Progenitor cell of endocrine pancreas (in vitro differentiated cells): Measurements from ENCODE around the gene TMEM119. TPM values are rescaled to one million over a fixed set of nuclear protein-coding genes. Genes with fewer than 3 reads are reported as not detected.

ENCODE experiments used
- DNase-seq: peaks from one replicate; pipeline ENCODE4 v3.0.0; 2021; ENCODE audit warnings: low spot score; ENCODE audit not compliant: unreplicated experiment
- H3K27ac Mint-ChIP-seq: 2 replicates; pipeline ENCODE4 v1.8.0; 2021; ENCODE audit warnings: mild to moderate bottlenecking, moderate library complexity, mixed read lengths
- H3K27me3 Mint-ChIP-seq: 2 replicates; pipeline ENCODE4 v1.8.0; 2021; ENCODE audit warnings: mixed read lengths
- H3K36me3 Mint-ChIP-seq: 2 replicates; pipeline ENCODE4 v1.8.0; 2022; ENCODE audit warnings: mixed read lengths; ENCODE audit not compliant: insufficient read depth
- H3K4me1 Mint-ChIP-seq: 2 replicates; pipeline ENCODE4 v1.8.0; 2021; ENCODE audit warnings: low read depth, mixed read lengths
- H3K4me3 Mint-ChIP-seq: 2 replicates; pipeline ENCODE4 v1.8.0; 2021; ENCODE audit warnings: low read depth, mild to moderate bottlenecking, moderate library complexity, mixed read lengths
- H3K9me3 Mint-ChIP-seq: 2 replicates; pipeline ENCODE4 v1.8.0; 2021; ENCODE audit warnings: low read depth, mixed read lengths
- total RNA-seq: library from RNA; stranded (reverse); gene quantifications from 2 replicates; pipeline ENCODE4 v1.2.1, GENCODE V29; 2021
- TF ChIP-seq, protein P1 (sequence below): fragments of 200-600 bp; sonication (generic); IDR thresholded peaks from one replicate; pipeline ENCODE4 v1.5.0; 2021; ENCODE audit warnings: antibody characterized with exemption, mild to moderate bottlenecking; ENCODE audit not compliant: unreplicated experiment

Gene TMEM119
- total RNA-seq, 1 donor from 2014 or later = not detected

DNA sequence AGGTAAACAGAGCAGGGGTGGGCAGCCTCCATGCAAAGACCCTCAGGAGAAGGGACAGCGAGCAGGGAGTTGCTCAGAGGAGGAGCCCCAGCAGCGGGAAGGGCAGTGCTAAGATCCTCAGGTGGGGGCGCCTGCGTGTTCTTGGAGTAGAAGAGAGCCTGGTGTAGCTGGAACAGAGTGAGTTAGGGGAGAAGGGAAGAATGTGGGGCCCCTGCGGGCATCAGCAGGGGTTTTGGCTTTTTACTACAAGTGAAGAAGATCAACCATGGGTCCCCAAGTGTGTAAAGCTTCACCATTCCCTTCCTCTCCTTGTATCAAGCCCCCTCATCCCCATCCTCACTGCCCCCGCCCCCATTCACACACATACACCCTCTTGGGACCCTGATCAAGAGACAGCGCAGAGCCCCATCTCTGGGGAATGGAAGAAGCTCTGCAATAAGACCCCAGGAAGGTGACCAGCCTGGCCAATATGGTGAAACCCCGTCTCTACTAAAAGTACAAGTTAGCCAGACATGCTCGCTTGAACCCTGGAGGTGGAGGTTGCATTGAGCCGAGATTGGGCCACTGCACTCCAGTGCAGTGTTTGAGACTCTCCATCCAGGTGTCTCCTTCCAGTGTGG, 10.2 kb upstream of the TMEM119 start:
- Mint-ChIP-seq H3K27ac (no peak overlapping the region), H3K36me3 (no peaks in the 10 kb centered on the region)

DNA sequence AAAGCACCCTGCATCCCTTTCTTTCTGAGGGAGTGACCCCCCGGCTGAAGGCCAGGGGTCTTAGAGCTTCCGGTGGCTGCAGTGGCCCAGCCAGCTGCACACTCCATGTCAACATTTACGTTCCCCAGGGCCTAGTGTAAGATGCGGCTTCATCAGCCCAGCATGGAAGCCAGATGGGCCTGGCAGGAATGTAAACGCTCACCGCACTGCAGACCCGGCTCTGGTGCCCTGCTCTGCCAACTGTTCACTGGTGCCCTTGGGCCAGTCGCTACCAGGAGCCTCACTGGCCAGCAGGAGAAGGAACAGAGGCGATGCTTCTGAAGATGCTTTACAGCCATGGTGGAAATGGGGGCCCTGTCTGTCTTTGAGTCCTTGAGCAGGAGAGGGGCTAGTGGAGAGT, 8.6 kb upstream of the TMEM119 start:
- no peaks in the 10 kb centered on the region for H3K36me3 Mint-ChIP-seq
- no peaks in the 10 kb centered on the region for H3K4me1 Mint-ChIP-seq
- no peaks in the 10 kb centered on the region for H3K9me3 Mint-ChIP-seq
- H3K27me3 Mint-ChIP-seq = peaks cover 12% of the 10 kb centered on the region
- TF ChIP-seq, protein P1, sequence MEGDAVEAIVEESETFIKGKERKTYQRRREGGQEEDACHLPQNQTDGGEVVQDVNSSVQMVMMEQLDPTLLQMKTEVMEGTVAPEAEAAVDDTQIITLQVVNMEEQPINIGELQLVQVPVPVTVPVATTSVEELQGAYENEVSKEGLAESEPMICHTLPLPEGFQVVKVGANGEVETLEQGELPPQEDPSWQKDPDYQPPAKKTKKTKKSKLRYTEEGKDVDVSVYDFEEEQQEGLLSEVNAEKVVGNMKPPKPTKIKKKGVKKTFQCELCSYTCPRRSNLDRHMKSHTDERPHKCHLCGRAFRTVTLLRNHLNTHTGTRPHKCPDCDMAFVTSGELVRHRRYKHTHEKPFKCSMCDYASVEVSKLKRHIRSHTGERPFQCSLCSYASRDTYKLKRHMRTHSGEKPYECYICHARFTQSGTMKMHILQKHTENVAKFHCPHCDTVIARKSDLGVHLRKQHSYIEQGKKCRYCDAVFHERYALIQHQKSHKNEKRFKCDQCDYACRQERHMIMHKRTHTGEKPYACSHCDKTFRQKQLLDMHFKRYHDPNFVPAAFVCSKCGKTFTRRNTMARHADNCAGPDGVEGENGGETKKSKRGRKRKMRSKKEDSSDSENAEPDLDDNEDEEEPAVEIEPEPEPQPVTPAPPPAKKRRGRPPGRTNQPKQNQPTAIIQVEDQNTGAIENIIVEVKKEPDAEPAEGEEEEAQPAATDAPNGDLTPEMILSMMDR = no peak
- no peak for DNase-seq
- no peak overlapping the region for H3K4me3 Mint-ChIP-seq
- H3K27ac Mint-ChIP-seq = no peak overlapping the region

More for the DNA sequence above, 10.2 kb upstream of the TMEM119 start:
- Mint-ChIP-seq H3K9me3 (no peaks in the 10 kb centered on the region), H3K27me3 (peaks cover 19% of the 10 kb centered on the region), H3K4me3 (no peak overlapping the region), H3K4me1 (no peaks in the 10 kb centered on the region)
- no peak for DNase-seq
- TF ChIP-seq, protein P1 = no peak

DNA sequence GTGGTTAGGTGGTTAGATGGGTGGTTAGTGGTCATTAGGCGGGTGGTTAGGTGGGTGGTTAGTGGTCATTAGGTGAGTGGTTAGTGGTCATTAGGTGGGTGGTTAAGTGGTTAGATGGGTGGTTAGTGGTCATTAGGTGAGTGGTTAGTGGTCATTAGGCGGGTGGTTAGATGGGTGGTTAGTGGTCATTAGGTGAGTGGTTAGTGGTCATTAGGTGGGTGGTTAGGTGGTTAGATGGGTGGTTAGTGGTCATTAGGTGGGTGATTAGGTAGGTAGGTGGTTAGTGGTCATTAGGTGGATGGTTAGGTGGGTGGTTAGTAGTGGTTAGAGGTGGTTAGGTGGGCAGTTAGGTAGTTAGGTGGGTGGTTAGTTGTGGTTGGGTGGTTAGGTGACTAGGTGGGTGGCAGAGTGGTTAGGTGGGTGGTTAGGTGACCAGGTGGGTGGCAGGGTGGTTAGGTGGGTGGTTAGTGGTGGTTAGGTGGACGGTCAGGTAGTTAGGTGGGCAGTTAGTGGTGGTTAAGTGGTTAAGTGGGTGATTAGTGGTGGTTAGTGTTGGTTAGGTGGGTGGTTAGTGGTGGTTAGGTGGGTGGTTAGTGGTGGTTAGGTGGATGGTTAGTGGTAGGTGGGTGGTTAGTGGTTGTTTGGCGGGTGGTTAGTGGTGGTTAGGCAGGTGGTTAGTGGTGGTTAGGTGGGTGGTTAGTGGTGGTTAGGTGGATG, 8.0 kb upstream of the TMEM119 start:
- no peak overlapping the region for H3K27ac Mint-ChIP-seq
- no peaks in the 10 kb centered on the region for H3K36me3 Mint-ChIP-seq
- peaks cover 11% of the 10 kb centered on the region for H3K27me3 Mint-ChIP-seq
- no peaks in the 10 kb centered on the region for H3K9me3 Mint-ChIP-seq
- DNase-seq = no peak
- H3K4me1 Mint-ChIP-seq = no peaks in the 10 kb centered on the region
- TF ChIP-seq, protein P1 = no peak
- no peak overlapping the region for H3K4me3 Mint-ChIP-seq

DNA sequence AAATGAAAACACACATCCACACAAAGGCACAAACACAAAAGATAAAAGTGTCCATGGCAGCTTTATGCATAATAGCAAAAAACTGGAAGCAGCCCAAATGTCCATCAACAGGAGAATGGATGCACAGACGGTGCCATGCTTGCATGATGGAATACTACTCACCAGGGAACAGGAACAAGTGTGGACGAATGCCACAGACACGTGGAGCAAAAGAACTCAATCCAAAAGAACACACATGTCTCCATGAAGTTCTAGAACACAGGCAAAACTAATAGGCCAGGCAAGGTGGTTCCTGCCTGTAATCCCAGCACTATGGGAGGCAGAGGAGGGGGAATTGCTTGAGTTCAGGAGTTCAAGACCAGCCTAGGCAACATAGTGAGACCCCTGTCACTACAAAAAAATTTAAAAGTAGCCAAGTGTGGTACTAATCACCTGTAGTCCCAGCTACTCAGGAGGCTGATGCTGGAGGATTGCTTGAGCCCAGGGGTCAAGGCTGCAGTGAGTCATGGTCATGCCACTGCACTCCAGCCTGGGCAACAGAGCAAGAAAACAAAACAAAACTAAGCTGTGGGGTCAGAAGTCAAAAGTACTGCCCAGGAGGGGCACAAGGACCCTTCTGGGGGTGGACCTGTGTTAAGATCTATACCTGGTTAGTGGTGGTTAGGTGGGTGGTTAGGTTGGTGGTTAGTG, 7.3 kb upstream of the TMEM119 start:
- TF ChIP-seq, protein P1 = no peak

DNA sequence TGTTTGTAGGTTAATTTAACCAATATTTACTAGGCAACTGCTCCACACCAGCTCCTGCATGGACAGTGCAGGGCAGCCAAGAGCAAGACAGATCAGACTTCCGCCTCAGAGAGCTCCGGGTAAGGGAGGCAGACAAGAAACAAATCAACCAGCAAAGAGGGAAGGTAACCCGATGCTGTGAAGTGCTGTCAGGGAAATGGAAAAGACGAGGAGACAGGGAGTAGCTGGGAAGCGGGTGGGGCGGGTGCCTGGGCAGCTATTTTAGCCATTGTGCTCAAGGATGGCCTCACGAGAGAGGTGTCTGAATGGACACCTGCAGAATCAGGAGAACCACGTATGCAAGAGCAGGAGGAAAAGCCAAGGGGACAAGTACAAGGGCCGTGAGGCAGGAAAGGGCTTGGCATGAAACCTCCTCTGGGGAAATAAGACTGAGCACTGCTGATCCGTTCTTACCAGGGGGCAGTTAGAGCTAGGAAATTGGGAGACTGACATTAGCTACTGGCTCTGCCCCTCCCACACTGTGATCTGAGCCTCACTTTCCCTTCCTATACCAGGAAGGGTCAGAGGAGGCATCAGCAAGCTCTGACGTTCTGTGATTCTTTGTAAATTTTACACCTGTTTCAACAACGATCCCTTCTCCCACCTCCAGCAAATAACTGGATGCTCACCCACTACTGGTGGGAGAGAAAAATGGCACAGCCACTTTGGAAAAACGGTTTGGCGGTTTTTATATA, 6.5 kb upstream of the TMEM119 start:
- Mint-ChIP-seq H3K27ac (no peak overlapping the region), H3K27me3 (peaks cover 8% of the 10 kb centered on the region), H3K4me1 (no peaks in the 10 kb centered on the region), H3K4me3 (no peak overlapping the region), H3K9me3 (no peaks in the 10 kb centered on the region), H3K36me3 (no peaks in the 10 kb centered on the region)
- no peak for DNase-seq
- TF ChIP-seq, protein P1 = no peak

More for the DNA sequence above, 7.3 kb upstream of the TMEM119 start:
- H3K27me3 Mint-ChIP-seq = peaks cover 8% of the 10 kb centered on the region
- H3K27ac Mint-ChIP-seq = no peak overlapping the region
- H3K4me3 Mint-ChIP-seq = no peak overlapping the region
- H3K9me3 Mint-ChIP-seq = no peaks in the 10 kb centered on the region
- no peaks in the 10 kb centered on the region for H3K36me3 Mint-ChIP-seq
- no peaks in the 10 kb centered on the region for H3K4me1 Mint-ChIP-seq
- no peak for DNase-seq
